HL-60 (cell line): ENCODE measurements around the gene KIF1B.

ENCODE experiments used
- DNase-seq, 2 experiments: peaks; one replicate each; pipeline ENCODE4 v3.0.0-alpha.2; 2010 to 2020; ENCODE audit warnings: low read depth in 1 of 2, low spot score in 1 of 2
- H3K27ac ChIP-seq: fragments of 250-450 bp; sonication (Bioruptor Pico); replicated peaks from 2 replicates; pipeline ENCODE4 v1.5.1; 2020; ENCODE audit warnings: mild to moderate bottlenecking, moderate library complexity
- H3K27me3 ChIP-seq: fragments of 250-450 bp; sonication (Bioruptor Pico); 2 replicates; pipeline ENCODE4 v1.5.1; 2021; ENCODE audit warnings: mild to moderate bottlenecking, moderate library complexity; ENCODE audit not compliant: insufficient read depth, poor library complexity, severe bottlenecking
- H3K4me3 ChIP-seq: replicated peaks from 2 replicates; pipeline ENCODE4 v1.5.1; 2011; ENCODE audit warnings: mild to moderate bottlenecking, control low read depth, low read length; ENCODE audit not compliant: insufficient read depth
- GABPA ChIP-seq: IDR thresholded peaks from 2 replicates; pipeline ENCODE4 v1.6.1; 2012; ENCODE audit warnings: low read depth
- POLR2AphosphoS5 ChIP-seq: IDR thresholded peaks from 2 replicates; pipeline ENCODE4 v1.6.1; 2012; ENCODE audit warnings: low read depth
- SPI1 ChIP-seq: IDR thresholded peaks from 2 replicates; pipeline ENCODE4 v1.6.1; 2012; ENCODE audit warnings: low read depth, mild to moderate bottlenecking, borderline replicate concordance
- TF ChIP-seq, protein P1 (sequence below): IDR thresholded peaks from 2 replicates; pipeline ENCODE4 v1.6.1; 2012; ENCODE audit warnings: low read depth; ENCODE audit not compliant: insufficient replicate concordance
- TF ChIP-seq, protein P2 (sequence below): IDR thresholded peaks from one replicate; pipeline ENCODE4 v1.5.1; 2011; ENCODE audit warnings: low read length, control low read depth, inconsistent platforms; ENCODE audit not compliant: insufficient read depth

The KIF1B gene

DNA sequence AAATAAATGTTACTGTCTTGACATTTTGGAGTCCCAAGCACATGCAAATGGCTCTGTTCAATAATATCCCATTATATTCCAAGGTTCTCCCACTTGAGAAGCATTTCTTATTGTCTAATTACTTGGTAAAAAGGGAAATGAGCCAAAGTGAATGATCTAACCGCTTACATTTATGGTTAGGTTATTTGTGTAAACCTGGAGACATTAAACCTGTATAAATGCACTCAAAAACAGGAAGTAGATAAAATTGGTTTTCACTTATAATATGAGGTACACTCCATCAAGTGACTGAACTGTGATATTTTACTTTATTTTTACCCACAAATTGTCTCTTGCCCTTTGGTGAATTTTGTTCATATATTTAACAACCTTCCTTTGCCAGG, 26.8 kb downstream of the KIF1B start:
- no peak overlapping the region for H3K27ac ChIP-seq
- TF ChIP-seq, protein P1, sequence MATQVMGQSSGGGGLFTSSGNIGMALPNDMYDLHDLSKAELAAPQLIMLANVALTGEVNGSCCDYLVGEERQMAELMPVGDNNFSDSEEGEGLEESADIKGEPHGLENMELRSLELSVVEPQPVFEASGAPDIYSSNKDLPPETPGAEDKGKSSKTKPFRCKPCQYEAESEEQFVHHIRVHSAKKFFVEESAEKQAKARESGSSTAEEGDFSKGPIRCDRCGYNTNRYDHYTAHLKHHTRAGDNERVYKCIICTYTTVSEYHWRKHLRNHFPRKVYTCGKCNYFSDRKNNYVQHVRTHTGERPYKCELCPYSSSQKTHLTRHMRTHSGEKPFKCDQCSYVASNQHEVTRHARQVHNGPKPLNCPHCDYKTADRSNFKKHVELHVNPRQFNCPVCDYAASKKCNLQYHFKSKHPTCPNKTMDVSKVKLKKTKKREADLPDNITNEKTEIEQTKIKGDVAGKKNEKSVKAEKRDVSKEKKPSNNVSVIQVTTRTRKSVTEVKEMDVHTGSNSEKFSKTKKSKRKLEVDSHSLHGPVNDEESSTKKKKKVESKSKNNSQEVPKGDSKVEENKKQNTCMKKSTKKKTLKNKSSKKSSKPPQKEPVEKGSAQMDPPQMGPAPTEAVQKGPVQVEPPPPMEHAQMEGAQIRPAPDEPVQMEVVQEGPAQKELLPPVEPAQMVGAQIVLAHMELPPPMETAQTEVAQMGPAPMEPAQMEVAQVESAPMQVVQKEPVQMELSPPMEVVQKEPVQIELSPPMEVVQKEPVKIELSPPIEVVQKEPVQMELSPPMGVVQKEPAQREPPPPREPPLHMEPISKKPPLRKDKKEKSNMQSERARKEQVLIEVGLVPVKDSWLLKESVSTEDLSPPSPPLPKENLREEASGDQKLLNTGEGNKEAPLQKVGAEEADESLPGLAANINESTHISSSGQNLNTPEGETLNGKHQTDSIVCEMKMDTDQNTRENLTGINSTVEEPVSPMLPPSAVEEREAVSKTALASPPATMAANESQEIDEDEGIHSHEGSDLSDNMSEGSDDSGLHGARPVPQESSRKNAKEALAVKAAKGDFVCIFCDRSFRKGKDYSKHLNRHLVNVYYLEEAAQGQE, result no peak
- TF ChIP-seq SPI1, result no peak
- no peak for TF ChIP-seq POLR2AphosphoS5
- TF ChIP-seq GABPA, result no peak
- TF ChIP-seq, protein P2, sequence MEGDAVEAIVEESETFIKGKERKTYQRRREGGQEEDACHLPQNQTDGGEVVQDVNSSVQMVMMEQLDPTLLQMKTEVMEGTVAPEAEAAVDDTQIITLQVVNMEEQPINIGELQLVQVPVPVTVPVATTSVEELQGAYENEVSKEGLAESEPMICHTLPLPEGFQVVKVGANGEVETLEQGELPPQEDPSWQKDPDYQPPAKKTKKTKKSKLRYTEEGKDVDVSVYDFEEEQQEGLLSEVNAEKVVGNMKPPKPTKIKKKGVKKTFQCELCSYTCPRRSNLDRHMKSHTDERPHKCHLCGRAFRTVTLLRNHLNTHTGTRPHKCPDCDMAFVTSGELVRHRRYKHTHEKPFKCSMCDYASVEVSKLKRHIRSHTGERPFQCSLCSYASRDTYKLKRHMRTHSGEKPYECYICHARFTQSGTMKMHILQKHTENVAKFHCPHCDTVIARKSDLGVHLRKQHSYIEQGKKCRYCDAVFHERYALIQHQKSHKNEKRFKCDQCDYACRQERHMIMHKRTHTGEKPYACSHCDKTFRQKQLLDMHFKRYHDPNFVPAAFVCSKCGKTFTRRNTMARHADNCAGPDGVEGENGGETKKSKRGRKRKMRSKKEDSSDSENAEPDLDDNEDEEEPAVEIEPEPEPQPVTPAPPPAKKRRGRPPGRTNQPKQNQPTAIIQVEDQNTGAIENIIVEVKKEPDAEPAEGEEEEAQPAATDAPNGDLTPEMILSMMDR, result no peak

DNA sequence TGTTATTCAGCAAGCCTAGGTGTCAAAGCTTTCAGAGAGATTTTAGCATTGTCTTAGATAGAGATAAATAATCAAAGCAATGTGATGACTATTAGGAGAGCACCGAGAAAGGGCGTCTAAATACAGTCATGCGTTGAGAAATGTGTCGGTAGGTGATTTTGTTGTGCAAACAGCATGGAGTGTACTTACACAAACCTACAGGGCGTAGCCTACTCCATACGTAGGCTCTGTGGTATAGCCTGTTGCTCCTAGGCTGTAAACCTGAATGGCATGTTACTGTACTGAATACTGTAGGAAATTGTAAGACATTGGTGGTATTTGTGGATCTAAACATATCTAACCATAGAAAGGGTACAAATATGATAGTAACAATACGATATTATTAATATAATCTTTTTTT, 31.8 kb downstream of the KIF1B start:
- no peak for DNase-seq
- no peaks in the 10 kb centered on the region for H3K27me3 ChIP-seq
- no peak overlapping the region; the same call in 1 of the 2 replicates for H3K27ac ChIP-seq
- no peak for TF ChIP-seq SPI1
- TF ChIP-seq, protein P2, result no peak
- TF ChIP-seq, protein P1, result no peak
- H3K4me3 ChIP-seq, result no peak overlapping the region

More for the DNA sequence above, 26.8 kb downstream of the KIF1B start:
- Histone ChIP-seq H3K27me3 (no peaks in the 10 kb centered on the region), H3K4me3 (no peak overlapping the region)
- no peak for DNase-seq

DNA sequence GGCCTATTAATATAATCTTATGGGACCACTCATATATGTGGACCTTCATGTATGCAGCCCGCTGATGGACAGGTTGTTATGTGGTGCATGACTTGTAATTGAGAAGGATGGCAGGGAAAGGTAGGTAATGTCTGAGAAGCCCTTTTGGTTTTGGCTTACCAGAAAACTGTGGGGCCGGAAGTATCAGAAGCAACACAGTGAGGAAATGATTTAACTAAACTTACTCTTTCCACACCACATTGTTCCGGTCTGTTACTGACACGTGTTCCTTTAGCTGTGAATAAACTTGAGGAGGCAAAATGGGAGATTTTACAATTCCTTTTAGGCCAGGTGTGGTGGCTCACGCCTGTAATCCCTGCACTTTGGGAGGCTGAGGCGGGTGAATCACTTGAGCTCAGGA, 32.4 kb downstream of the KIF1B start:
- DNase-seq, result peak in 1 of 2 experiments; percentile 26
- H3K27ac ChIP-seq, result peak overlapping the region; percentile 40
- TF ChIP-seq SPI1 (no peak), POLR2AphosphoS5 (no peak), GABPA (no peak)
- TF ChIP-seq, protein P2, result no peak
- no peak overlapping the region for H3K4me3 ChIP-seq
- no peaks in the 10 kb centered on the region for H3K27me3 ChIP-seq

DNA sequence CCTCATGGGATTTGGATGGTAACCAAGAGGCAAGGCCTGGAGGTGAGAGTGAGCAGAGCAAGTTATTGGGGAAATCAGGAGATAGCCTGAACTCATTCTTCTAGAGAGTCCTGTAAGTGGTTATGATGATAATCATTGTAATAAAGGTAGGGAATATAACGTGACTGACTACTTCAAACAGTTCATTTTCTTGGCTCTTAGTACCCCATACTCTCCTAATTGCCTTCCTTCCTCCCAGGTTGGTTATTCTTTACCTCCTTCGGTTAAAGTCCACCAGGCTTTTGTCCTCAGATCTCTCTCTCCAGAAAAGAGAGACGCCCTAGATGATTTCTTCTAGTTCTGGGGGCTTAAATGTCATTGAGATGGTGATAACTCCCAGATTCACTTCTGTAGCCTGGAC, 35.3 kb downstream of the KIF1B start:
- Histone ChIP-seq H3K4me3 (no peak overlapping the region), H3K27me3 (no peaks in the 10 kb centered on the region), H3K27ac (no peak overlapping the region)
- no peak for DNase-seq
- TF ChIP-seq, protein P1, result no peak
- TF ChIP-seq, protein P2, result no peak
- TF ChIP-seq GABPA (no peak), POLR2AphosphoS5 (no peak), SPI1 (no peak)
